PFSK-1 (cell line): ENCODE data around the gene PLEK.
A peak's percentile ranks its signal among the peaks of the same experiment; 100 is the strongest.

Experiments used
- FOXP2 ChIP-seq: optimal IDR thresholded peaks from 2 replicates; pipeline ENCODE3; 2011; ENCODE audit warnings: borderline replicate concordance, control low read depth, inconsistent platforms; ENCODE audit not compliant: insufficient read depth; ENCODE audit errors: extremely low read length, extremely low read depth
- POLR2AphosphoS5 ChIP-seq: IDR thresholded peaks from 2 replicates; pipeline ENCODE4 v1.6.1; 2012; ENCODE audit warnings: low read depth, mild to moderate bottlenecking, control low read depth, low read length, moderate library complexity
- SIN3A ChIP-seq: IDR thresholded peaks from 2 replicates; pipeline ENCODE4 v1.6.1; 2012; ENCODE audit warnings: mild to moderate bottlenecking, low read length, moderate library complexity, borderline replicate concordance; ENCODE audit not compliant: insufficient read depth
- TAF1 ChIP-seq: IDR thresholded peaks from 2 replicates; pipeline ENCODE4 v1.6.1; 2012; ENCODE audit warnings: low read length, control low read depth, borderline replicate concordance; ENCODE audit not compliant: insufficient read depth
- TF ChIP-seq, protein P1 (sequence below), 2 experiments: IDR thresholded peaks; 2 replicates each; pipeline versions ENCODE4 v1.6.1 to v1.8.0; 2011 to 2012; ENCODE audit warnings: low read depth in 2 of 2, low read length in 2 of 2, control low read depth in 1 of 2, inconsistent platforms in 1 of 2, mild to moderate bottlenecking in 1 of 2, moderate library complexity in 1 of 2; ENCODE audit not compliant: insufficient read depth in 1 of 2

Gene PLEK

GRCh38 chr2:68351997-68352396 lies 13.1 kb upstream of the PLEK start:
- TF ChIP-seq TAF1, result no peak
- no peak for TF ChIP-seq FOXP2
- no peak for TF ChIP-seq SIN3A
- no peak for TF ChIP-seq POLR2AphosphoS5
- TF ChIP-seq, protein P1, sequence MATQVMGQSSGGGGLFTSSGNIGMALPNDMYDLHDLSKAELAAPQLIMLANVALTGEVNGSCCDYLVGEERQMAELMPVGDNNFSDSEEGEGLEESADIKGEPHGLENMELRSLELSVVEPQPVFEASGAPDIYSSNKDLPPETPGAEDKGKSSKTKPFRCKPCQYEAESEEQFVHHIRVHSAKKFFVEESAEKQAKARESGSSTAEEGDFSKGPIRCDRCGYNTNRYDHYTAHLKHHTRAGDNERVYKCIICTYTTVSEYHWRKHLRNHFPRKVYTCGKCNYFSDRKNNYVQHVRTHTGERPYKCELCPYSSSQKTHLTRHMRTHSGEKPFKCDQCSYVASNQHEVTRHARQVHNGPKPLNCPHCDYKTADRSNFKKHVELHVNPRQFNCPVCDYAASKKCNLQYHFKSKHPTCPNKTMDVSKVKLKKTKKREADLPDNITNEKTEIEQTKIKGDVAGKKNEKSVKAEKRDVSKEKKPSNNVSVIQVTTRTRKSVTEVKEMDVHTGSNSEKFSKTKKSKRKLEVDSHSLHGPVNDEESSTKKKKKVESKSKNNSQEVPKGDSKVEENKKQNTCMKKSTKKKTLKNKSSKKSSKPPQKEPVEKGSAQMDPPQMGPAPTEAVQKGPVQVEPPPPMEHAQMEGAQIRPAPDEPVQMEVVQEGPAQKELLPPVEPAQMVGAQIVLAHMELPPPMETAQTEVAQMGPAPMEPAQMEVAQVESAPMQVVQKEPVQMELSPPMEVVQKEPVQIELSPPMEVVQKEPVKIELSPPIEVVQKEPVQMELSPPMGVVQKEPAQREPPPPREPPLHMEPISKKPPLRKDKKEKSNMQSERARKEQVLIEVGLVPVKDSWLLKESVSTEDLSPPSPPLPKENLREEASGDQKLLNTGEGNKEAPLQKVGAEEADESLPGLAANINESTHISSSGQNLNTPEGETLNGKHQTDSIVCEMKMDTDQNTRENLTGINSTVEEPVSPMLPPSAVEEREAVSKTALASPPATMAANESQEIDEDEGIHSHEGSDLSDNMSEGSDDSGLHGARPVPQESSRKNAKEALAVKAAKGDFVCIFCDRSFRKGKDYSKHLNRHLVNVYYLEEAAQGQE (IDR thresholded peaks at IDR 0.05; ENCODE audit: insufficient read depth in 1 of 2, low read depth in 2 of 2, low read length in 2 of 2), result no peak

DNA sequence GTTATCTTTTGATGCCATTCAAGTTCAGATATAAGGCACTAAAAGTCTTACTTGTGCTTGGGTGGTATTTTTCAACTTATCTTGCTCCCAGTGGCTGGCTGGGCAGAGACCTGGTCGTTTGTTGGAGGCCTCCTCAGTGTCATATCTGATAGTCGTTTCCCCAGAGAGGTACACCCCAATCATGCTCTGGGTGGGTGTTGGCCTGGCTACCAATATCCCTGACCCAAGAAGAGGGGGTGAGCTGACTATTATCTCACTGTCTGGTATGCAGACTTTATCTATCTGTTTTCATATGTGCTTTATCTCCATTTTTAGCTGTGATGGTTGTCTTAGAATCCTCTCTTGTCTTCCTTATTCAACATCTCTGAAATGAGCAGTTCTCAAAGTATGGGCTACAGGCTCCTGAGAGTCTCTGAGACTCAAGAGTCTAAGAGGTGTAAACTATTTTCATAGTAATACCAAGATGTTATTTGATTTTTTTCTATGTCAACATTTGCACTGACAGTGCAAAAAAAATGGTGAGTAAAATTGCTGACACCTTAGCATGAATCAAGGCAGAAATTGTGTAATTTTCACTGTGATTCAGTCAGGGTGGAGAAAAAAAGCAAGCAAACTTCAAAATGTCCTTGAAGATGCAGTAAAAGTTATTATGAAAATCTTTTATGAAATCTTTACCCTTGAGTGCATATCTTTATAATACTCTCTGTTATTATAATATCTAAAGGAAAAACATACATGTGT lies 12.3 kb upstream of the PLEK start:
- TF ChIP-seq, protein P1 (IDR thresholded peaks at IDR 0.05; ENCODE audit: insufficient read depth in 1 of 2, low read depth in 2 of 2, low read length in 2 of 2), result no peak
- no peak for TF ChIP-seq TAF1
- no peak for TF ChIP-seq SIN3A
- no peak for TF ChIP-seq POLR2AphosphoS5

DNA sequence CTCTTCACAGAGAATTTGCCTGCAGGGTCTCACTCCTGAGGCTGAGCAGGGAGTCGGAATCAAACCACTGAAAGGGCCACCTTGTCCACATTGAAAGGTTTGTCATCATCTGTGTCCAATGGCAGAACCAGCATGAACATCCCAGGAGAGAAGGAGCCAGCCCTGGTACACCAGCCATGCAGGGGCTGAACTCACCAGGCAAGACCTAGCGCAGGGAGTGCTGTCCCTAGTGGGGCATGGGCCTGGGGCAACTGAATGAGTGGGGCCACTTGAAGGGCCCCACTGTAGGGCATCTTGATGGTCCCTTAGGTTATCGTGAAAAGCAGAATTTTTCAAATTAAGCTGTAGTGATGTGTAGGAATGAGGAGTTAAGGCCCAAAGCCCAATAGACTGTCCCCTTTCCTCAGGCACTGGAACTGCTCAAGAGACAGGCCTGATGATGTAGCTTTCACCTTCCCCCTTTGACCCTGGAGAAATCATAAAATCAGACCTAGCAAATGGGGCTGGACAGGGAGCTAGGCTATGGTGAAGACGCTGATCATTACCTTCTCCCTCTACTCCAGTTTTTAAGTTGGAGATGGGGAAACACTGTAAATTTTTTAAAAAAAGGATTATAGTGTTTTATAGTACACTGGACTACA lies 8.4 kb upstream of the PLEK start:
- TF ChIP-seq SIN3A (no peak), POLR2AphosphoS5 (no peak), TAF1 (no peak), FOXP2 (no peak)
- TF ChIP-seq, protein P1 (IDR thresholded peaks at IDR 0.05; ENCODE audit: insufficient read depth in 1 of 2, low read depth in 2 of 2, low read length in 2 of 2), result no peak

- peak; percentile 37 for TF ChIP-seq FOXP2
- TF ChIP-seq TAF1, result no peak
Measured at GRCh38 chr2:68357605-68358337, 7.3 kb upstream of the PLEK start.

DNA sequence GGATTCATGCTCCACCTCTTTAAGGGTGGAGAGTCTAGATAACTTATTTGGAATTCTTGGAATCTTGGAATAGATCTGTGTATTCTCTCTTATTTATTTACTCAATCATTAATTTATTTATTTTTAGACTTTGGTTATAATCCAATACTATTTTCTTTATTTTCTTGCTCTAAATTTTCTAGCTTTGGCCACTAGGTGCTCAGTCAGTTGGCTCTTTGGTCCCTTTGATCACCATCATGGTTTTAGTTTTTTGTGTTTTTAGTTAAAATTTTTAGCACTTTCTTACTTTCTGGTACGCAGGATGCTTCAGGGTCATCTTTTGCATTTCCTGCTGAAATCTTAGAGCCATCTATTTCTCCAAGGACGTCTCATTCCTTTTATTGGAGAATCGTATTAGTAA lies 5.2 kb upstream of the PLEK start:
- TF ChIP-seq POLR2AphosphoS5 (no peak), FOXP2 (no peak), SIN3A (no peak)
- TF ChIP-seq, protein P1 (IDR thresholded peaks at IDR 0.05; ENCODE audit: insufficient read depth in 1 of 2, low read depth in 2 of 2, low read length in 2 of 2), result no peak
